ENCODE results near the gene SOX6.
"Not testable (repeated sequence)": the region's sequence is repeated elsewhere in the genome, so short reads cannot be mapped to it uniquely, and the experiment has no call there.

SOX6 gene

GRCh38 chr11:16034074-16034473 lies 322.3 kb downstream of the SOX6 start:
- DNase-seq (ENCODE audit: low read depth) = no peak

- DNase-seq (ENCODE audit: low read depth) = no peak
Observed at GRCh38 chr11:16032974-16033373, 323.4 kb downstream of the SOX6 start.

- no peak for DNase-seq (ENCODE audit: low read depth)
Observed at GRCh38 chr11:16031210-16031609, 325.1 kb downstream of the SOX6 start.

- no peak for DNase-seq (ENCODE audit: low read depth)
Observed at GRCh38 chr11:16030664-16031063, 325.7 kb downstream of the SOX6 start.

- not testable (repeated sequence) for DNase-seq (ENCODE audit: low read depth)
Observed at GRCh38 chr11:16029151-16029550, 327.2 kb downstream of the SOX6 start.

- no peak for DNase-seq (ENCODE audit: low read depth)
Observed at GRCh38 chr11:16028419-16028818, 327.9 kb downstream of the SOX6 start.

- DNase-seq (ENCODE audit: low read depth) = no peak
Observed at GRCh38 chr11:16027621-16028020, 328.7 kb downstream of the SOX6 start.

GRCh38 chr11:16026849-16027248 lies 329.5 kb downstream of the SOX6 start:
- no peak for DNase-seq (ENCODE audit: low read depth)

- DNase-seq (ENCODE audit: low read depth) = no peak
Observed at GRCh38 chr11:16018931-16019330, 337.4 kb downstream of the SOX6 start.

GRCh38 chr11:16016468-16016829 lies 339.9 kb downstream of the SOX6 start:
- DNase-seq (ENCODE audit: low read depth) = no peak

GRCh38 chr11:16015741-16016467 lies 340.4 kb downstream of the SOX6 start:
- DNase-seq (ENCODE audit: low read depth) = no peak

GRCh38 chr11:16013649-16014275 lies 342.6 kb downstream of the SOX6 start:
- no peak for DNase-seq (ENCODE audit: low read depth)

- DNase-seq (ENCODE audit: low read depth) = no peak
Observed at GRCh38 chr11:16013242-16013641, 343.1 kb downstream of the SOX6 start.

- DNase-seq (ENCODE audit: low read depth) = no peak
Observed at GRCh38 chr11:16012125-16012751, 344.1 kb downstream of the SOX6 start.

GRCh38 chr11:16011396-16011795 lies 344.9 kb downstream of the SOX6 start:
- DNase-seq (ENCODE audit: low read depth) = no peak

- DNase-seq (ENCODE audit: low read depth) = no peak
Observed at GRCh38 chr11:16009021-16009420, 347.3 kb downstream of the SOX6 start.

GRCh38 chr11:16007514-16007913 lies 348.8 kb downstream of the SOX6 start:
- no peak for DNase-seq (ENCODE audit: low read depth)

- no peak for DNase-seq (ENCODE audit: low read depth)
Observed at GRCh38 chr11:16002942-16003341, 353.4 kb downstream of the SOX6 start.

- DNase-seq (ENCODE audit: low read depth) = peak; percentile 97
Observed at GRCh38 chr11:16001899-16002426, 354.4 kb downstream of the SOX6 start.

GRCh38 chr11:16001044-16001568 lies 355.2 kb downstream of the SOX6 start:
- no peak for DNase-seq (ENCODE audit: low read depth)

- peak; percentile 76 for DNase-seq (ENCODE audit: low read depth)
Observed at GRCh38 chr11:16000065-16000464, 356.3 kb downstream of the SOX6 start.

GRCh38 chr11:15993345-15993744 lies 363.0 kb downstream of the SOX6 start:
- no peak for DNase-seq (ENCODE audit: low read depth)

GRCh38 chr11:15991215-15991614 lies 365.1 kb downstream of the SOX6 start:
- no peak for DNase-seq (ENCODE audit: low read depth)
